Coronary artery (tissue), 2 donors: ENCODE data around the gene CNKSR2.

ENCODE experiments used
- DNase-seq: peaks from one replicate; pipeline ENCODE4 v3.0.0-alpha.2; 2017; ENCODE audit warnings: low spot score
- H3K27ac ChIP-seq, 2 donors: fragments of 200-600 bp; sonication (generic); one replicate each; pipeline ENCODE4 v1.5.1; 2016 to 2019
- H3K4me3 ChIP-seq: fragments of 200-600 bp; sonication (generic); 2 replicates; pipeline ENCODE4 v1.5.1; 2016; ENCODE audit warnings: mild to moderate bottlenecking, moderate library complexity
- TF ChIP-seq, protein P1 (sequence below): fragments of 200-600 bp; sonication (generic); IDR thresholded peaks from one replicate; pipeline ENCODE4 v1.5.1; 2019; ENCODE audit warnings: antibody characterized with exemption

Gene CNKSR2

DNA sequence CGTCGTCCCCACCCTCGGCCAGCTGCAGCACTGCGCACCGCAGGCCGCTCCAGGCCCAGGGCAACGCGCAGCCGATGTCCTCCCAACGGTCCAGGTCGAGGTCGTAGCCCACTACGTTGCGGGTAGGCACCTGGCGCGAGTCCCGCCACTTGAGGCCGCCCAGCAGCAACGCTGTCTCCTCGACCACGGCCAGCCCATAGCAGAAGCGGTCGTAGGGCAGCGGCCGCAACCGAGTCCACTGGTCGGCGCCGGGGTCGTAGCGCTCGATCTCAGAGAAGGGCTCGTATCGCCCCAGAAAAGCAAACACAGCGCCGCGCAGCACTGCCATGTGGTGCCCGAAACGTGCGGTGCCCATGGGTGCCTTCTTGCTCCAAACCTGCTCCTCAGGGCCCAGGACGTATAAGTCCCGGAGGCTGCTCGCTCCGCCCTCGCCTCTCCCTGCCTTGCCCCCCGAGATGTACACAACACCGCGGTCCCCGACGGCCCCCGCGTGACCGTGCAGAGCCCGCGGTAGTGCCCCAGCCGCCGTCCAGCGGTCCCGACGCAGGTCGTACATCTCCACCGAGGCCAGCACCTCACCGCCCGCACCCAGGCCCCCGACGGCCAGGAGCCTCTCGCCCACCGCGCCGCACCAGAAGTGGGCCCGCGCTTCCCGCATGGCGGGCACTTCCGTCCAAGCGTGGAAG, 281.8 kb downstream of the CNKSR2 start:
- peak; percentile 50 for DNase-seq
- TF ChIP-seq, protein P1, sequence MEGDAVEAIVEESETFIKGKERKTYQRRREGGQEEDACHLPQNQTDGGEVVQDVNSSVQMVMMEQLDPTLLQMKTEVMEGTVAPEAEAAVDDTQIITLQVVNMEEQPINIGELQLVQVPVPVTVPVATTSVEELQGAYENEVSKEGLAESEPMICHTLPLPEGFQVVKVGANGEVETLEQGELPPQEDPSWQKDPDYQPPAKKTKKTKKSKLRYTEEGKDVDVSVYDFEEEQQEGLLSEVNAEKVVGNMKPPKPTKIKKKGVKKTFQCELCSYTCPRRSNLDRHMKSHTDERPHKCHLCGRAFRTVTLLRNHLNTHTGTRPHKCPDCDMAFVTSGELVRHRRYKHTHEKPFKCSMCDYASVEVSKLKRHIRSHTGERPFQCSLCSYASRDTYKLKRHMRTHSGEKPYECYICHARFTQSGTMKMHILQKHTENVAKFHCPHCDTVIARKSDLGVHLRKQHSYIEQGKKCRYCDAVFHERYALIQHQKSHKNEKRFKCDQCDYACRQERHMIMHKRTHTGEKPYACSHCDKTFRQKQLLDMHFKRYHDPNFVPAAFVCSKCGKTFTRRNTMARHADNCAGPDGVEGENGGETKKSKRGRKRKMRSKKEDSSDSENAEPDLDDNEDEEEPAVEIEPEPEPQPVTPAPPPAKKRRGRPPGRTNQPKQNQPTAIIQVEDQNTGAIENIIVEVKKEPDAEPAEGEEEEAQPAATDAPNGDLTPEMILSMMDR: no peak
- H3K4me3 ChIP-seq: peak overlapping the region; percentile 45
- no peak overlapping the region for H3K27ac ChIP-seq

DNA sequence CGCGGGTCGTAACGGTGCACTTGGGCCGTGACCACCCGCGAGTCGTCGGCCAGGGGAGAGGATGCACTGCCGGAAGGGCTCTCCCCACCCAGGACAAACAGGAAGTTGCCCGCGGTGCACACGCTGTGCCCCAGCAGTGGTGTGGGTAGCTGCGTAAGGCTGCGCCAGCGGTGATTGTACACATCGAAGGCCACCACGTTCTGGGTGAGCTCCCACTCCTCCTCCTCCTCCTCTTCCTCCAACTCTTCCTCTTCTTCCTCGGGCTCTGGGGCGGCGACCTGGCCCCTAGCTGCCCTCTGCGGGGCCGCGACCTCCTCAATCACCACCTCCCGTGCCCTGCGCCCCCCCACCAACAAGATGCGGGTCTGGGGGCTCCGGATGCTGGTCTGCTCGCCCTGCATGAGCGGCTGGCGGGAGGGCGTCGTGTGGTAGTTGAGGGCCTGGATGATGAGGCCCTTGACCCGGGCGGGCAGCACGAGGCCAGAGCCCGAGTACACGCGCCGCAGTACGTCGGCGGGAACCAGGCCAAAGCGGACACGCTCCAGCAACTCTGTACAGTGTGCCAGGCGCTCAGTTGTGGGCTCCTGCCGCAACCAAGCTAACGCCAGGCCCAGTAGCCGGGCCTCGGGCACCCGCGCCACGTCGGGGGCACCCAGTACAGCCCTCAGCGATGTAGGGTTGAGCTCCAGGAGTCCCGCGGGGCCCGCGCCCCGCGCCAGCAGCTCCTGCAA, 282.5 kb downstream of the CNKSR2 start:
- Histone ChIP-seq H3K4me3 (peak overlapping the region; percentile 45), H3K27ac (no peak overlapping the region)
- no peak for DNase-seq
- TF ChIP-seq, protein P1: no peak

DNA sequence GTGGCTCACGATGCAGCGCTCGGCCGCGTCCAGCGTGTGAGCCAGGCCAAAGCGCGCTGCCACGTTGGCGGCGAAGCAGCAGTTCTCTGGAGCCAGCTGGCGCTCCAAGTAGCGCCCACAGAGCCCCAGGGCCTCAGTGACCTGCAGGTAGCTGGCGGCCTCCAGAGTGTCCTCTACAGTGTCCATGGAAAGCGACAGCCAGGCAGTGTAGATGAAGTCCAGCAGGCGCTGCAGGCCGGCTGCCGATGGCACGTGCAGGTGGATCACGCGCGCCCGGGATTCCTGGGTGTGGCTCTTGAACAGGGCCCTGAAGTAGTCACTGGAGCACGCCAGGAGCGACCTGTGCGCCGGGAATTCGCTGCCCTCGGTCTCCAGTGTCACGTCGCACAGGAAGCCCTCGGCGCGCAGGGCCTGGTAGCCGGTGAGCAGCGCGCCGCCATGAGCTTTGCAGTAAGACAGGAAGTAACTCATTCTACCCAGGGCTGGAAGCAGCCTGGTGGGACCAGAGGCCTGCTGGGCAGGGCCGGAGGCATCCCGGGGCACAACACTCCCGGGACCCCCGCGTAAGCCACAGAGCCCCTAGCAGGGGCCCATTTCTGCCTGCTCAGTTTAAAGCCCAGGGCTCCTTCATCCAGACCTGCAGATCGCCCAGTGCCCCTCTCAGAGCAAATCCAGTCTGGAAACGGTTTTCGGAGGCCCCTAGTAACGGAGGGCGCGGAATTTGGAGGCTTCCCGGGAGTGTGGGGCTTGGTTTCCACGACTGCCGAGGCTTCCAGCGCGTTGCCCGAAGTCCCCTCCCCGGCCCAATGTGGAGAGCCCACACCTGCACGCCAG, 283.3 kb downstream of the CNKSR2 start:
- H3K4me3 ChIP-seq: peak overlapping the region; percentile 57
- TF ChIP-seq, protein P1: no peak
- H3K27ac ChIP-seq: no peak overlapping the region
- DNase-seq: no peak

DNA sequence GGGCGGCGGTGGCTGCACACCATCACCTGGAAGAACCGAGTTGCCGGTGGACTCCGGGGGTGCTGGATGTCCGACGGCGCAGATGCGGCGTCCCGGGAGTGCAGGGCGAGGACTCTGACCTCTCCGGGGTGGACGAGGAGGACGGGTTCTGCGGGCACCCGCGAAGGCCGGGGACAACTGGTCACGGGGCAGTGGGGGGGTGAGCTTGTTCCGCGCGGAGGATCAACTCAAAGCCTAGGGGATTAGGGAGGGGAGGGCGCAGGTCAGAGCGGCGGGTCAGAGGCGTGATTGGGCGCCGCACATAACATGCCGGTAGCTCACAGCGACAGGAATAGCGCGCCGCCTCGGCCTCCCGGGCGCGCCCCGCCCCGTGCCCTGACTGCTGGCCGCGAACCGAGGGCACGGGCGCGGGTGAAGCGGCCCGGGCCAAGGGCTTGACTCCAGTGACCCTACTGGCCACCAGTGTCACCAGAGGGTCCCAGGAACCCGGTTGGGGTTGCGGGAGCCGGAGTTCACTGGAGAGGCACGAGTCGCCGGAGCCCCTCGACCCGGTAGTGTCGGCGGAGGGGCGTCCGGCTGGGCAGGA, 284.0 kb downstream of the CNKSR2 start, which contains the start of gene KLHL34:
KLHL34 (minus strand) TSS at position 179 of the 586 bp plus-strand sequence. CDS start 542 bp downstream, outside the sequence.
- H3K27ac ChIP-seq: no peak within 1 kb of the TSS
- DNase-seq: no peak
- TF ChIP-seq, protein P1: no peak
- H3K4me3 ChIP-seq: peak within 1 kb of the TSS; percentile 57

DNA sequence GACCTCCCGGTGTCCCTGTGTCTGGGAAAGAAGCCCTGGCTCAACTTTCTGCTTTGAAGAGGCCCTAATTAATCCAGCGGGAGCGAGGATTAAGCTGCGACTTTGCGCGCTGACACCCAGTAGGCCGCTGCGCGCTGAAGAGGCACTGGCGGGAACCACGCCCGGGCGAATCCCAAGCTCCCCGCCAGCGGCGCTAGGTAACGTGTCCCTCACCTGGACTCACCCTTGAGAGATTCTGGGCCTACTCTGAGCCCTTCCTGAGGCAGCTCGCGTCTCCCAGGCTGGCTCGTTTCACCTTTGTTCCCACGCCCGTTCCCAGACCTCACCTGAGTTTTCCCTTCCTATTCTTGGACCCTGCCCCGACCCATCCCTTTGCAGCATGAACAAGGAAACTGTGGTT, 284.5 kb downstream of the CNKSR2 start:
- no peak for DNase-seq
- no peak overlapping the region for H3K27ac ChIP-seq
- peak overlapping the region; percentile 57 for H3K4me3 ChIP-seq
- TF ChIP-seq, protein P1: no peak

DNA sequence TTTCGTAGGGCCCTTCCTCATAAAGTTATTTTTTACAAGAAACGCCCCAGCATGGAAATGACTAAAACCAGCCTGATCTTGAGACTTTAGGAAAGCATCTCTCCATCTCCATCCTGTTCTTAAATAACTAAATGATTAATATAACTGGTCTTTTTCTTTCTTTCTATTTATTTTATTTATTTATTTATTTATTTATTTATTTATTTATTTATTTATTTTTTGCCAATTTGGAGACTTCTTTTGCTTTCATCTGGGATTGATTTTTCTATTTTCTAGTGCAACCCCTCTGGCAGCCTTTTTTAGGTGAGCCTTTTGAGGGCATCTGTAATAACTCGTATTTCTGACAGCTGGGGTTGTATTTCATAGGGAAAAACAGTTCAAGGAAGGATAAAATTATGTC, 285.1 kb downstream of the CNKSR2 start:
- Histone ChIP-seq H3K27ac (no peak overlapping the region), H3K4me3 (no peak overlapping the region)
- DNase-seq: no peak
- TF ChIP-seq, protein P1: no peak
